Psoas muscle (tissue), 8 donors: ENCODE results near the gene TAF11L5. TPM values are rescaled to one million over a fixed set of nuclear protein-coding genes. Genes with fewer than 3 reads are reported as not detected.
"Not testable (repeated sequence)": the region's sequence is repeated elsewhere in the genome, so short reads cannot be mapped to it uniquely, and the experiment has no call there.

ENCODE experiments used
- ATAC-seq, 4 donors: fragments of 200-7000 bp; cut with Tn5 transposase; one replicate each; pipeline ENCODE4 v1.9.1; 2020; ENCODE audit warnings: moderate library complexity in 3 of 4, mild to moderate bottlenecking in 2 of 4
- DNase-seq, 2 donors: peaks; one replicate each; pipeline ENCODE4 v3.0.0-alpha.2; 2020
- H3K27ac ChIP-seq: fragments of 200-600 bp; one replicate; pipeline ENCODE4 v1.8.0; 2022
- H3K27me3 ChIP-seq, 3 donors: fragments of 200-600 bp in 1 of 3; one replicate each; pipeline versions ENCODE4 v1.6.1 to v1.8.0; 2013 to 2022; ENCODE audit warnings: low read length in 2 of 3, mild to moderate bottlenecking in 2 of 3, moderate library complexity in 1 of 3; ENCODE audit not compliant: insufficient read depth in 3 of 3
- H3K36me3 ChIP-seq, 2 donors: fragments of 200-600 bp in 1 of 2; one replicate each; pipeline versions ENCODE4 v1.6.1 to v1.8.0; 2013 to 2022; ENCODE audit warnings: low read depth in 1 of 2, mild to moderate bottlenecking in 1 of 2, moderate library complexity in 1 of 2; ENCODE audit not compliant: insufficient read depth in 1 of 2
- H3K4me1 ChIP-seq: fragments of 200-600 bp; one replicate; pipeline ENCODE4 v1.8.0; 2022
- H3K4me3 ChIP-seq: fragments of 200-600 bp; one replicate; pipeline ENCODE4 v1.8.0; 2022; ENCODE audit warnings: mild to moderate bottlenecking
- H3K9me3 ChIP-seq: fragments of 200-600 bp; one replicate; pipeline ENCODE4 v1.8.0; 2022
- WGBS, 3 donors: extraction: QIAGEN DNeasy Blood & Tissue Kit; methylation state at CpG; one replicate each; pipeline versions ENCODE4 v1.1.6 to v1.1.7; 2013; 5-methylcytosine and 5-hydroxymethylcytosine counted together
- intact Hi-C, 2 donors: fragments of 100-400 bp; cut with DNase I; formaldehyde crosslinking; loops; one replicate each; pipeline versions ENCODE4 v1.11.0 to v1.14.2; 2022
- long read RNA-seq, 2 donors: library from polyadenylated mRNA; unstranded; transcript quantifications; one replicate each; pipeline ENCODE4 v2.0.0, GENCODE V29; 2021
- polyA plus RNA-seq, 3 donors: library from polyadenylated mRNA; stranded (reverse); fragments of 200-250 nt; gene quantifications; one replicate each; pipeline ENCODE4 v1.2.3, GENCODE V29; 2013
- total RNA-seq, 4 donors: library from RNA; stranded (reverse); fragmentation: NEBNext Ultra II Directional in 2 of 4; extraction: Animal tissue kit (Norgen Biotek cat#: 25700) in 2 of 4; gene quantifications; one replicate each; pipeline versions ENCODE4 v1.2.1 to v1.2.4, GENCODE V29; 2021 to 2023
- TF ChIP-seq, protein P1 (sequence below): fragments of 200-600 bp; IDR thresholded peaks from one replicate; pipeline ENCODE4 v1.8.0; 2022; ENCODE audit warnings: antibody characterized with exemption
- donor health status: healthy with polysubstance abuse.
- donor health status: DM: no; HTN: no; CAD: no; lungs with moderate emphysema.
- donor health status: Bipolar disorder and iron deficiency.
- donor health status: healthy.
- donor health status: DM: yes; HTN: yes; CAD: no.
- donor health status: DM: no; HTN: no; CAD: no.
- donor health status: DM: no; HTN: no; CAD: no.
- donor health status: DM: yes; HTN: yes; CAD: no.

Gene TAF11L5
- not detected for total RNA-seq
- not detected for polyA plus RNA-seq
- long read RNA-seq, donor 1: 0 reads
- long read RNA-seq, donor 2: 0 reads

DNA sequence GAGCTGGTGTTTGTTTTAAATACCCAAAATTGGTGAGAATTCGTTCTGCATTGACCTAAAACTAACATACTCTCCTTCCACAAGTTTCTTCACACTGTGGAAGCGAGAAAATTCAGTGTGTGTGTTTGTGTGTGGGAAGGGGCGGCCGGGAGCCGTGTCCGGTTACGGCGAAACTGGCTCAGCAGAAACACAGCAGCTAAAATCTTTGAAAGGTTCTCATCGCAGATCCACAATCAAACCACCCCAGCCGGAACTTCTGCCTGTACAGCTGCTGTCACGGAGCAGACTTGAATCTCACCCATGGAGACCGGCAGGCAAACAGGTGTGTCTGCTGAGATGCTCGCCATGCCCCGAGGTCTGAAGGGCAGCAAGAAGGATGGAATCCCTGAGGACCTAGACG lies at the start of gene TAF11L5:
TSS of gene TAF11L5 (plus strand) at position 301 of the 400 bp plus-strand sequence.
- H3K36me3 ChIP-seq, H3K9me3 ChIP-seq, DNase-seq, H3K4me3 ChIP-seq, ATAC-seq, H3K4me1 ChIP-seq, intact Hi-C loops, H3K27ac ChIP-seq, H3K27me3 ChIP-seq: not testable (repeated sequence)
- no CpG with 5 or more reads among the region's 15 CpGs for WGBS, 3 donors

DNA sequence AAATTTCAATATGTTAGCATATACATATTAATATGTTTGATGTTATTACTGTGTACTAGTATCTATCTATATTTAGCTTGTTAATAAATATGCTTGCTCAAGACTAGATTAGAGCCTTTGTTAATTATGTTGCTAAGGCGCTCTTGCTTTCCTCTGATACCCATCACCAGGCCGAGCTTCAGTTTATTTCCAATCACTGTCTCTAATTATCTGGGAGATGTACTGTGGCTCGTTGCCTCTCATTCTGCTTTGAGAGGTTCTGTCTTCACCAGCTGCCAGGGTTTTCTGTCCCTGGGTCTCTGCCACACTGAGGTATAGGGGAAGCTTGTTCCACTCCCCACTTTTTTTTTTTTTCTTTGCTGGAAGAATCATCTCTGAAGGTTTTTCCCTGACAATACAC lies 48.0 kb upstream of the TAF11L5 start:
- peaks cover 0 to 3% (median 0%) of the 10 kb centered on the region in 3 donors for H3K27me3 ChIP-seq
- no peak overlapping the region for H3K27ac ChIP-seq
- DNase-seq (no peak), ATAC-seq (no peak)
- H3K36me3 ChIP-seq: no peaks in the 10 kb centered on the region
- TF ChIP-seq, protein P1, sequence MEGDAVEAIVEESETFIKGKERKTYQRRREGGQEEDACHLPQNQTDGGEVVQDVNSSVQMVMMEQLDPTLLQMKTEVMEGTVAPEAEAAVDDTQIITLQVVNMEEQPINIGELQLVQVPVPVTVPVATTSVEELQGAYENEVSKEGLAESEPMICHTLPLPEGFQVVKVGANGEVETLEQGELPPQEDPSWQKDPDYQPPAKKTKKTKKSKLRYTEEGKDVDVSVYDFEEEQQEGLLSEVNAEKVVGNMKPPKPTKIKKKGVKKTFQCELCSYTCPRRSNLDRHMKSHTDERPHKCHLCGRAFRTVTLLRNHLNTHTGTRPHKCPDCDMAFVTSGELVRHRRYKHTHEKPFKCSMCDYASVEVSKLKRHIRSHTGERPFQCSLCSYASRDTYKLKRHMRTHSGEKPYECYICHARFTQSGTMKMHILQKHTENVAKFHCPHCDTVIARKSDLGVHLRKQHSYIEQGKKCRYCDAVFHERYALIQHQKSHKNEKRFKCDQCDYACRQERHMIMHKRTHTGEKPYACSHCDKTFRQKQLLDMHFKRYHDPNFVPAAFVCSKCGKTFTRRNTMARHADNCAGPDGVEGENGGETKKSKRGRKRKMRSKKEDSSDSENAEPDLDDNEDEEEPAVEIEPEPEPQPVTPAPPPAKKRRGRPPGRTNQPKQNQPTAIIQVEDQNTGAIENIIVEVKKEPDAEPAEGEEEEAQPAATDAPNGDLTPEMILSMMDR: no peak
- H3K9me3 ChIP-seq: no peaks in the 10 kb centered on the region
- H3K4me1 ChIP-seq: no peaks in the 10 kb centered on the region
- H3K4me3 ChIP-seq: no peak overlapping the region
- 66 to 81% (median 77%) methylated on average over 3 of the region's 3 CpGs for WGBS, 3 donors
- intact Hi-C loops: no loop called here

DNA sequence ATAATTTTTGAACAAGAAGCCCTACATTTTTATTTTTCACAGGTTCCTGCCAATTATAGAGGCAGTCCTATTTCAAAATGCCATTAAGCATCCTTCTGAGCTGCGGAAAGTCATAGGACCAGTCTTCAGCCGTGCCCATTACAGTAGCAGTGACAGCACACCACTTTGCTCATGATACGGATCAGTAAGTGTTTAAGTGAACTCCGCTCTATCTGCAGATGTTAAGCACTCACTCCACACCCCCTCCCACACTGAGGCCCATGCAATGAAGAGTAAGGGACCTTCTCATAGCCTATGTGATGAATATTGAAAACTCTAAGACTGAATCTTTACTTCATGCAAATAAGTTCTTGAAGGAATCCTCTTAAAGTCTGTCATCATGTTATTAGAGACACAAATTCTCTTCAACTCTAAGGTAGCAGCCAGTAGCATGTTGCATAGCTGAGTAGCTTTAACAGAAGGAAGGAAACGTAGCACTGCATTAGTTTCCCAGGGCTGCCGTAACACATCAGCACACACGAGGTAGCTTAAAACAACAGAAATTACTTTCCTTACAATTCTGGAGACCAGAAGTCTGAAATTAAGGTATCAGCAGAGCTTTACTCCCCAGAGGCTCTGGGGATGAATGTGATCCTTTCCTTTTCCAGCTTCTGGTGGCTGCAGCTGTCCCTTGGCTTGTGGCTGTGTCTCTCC lies 47.3 kb upstream of the TAF11L5 start:
- 55 to 64% (median 60%) methylated on average over 7 of the region's 7 CpGs for WGBS, 3 donors
- TF ChIP-seq, protein P1: no peak
- Histone ChIP-seq H3K27me3 (peaks cover 0 to 3% (median 0%) of the 10 kb centered on the region in 3 donors), H3K27ac (no peak overlapping the region), H3K36me3 (no peaks in the 10 kb centered on the region), H3K4me3 (no peak overlapping the region), H3K4me1 (no peaks in the 10 kb centered on the region), H3K9me3 (no peaks in the 10 kb centered on the region)
- DNase-seq (no peak), ATAC-seq (no peak)
- intact Hi-C loops: no loop called here

DNA sequence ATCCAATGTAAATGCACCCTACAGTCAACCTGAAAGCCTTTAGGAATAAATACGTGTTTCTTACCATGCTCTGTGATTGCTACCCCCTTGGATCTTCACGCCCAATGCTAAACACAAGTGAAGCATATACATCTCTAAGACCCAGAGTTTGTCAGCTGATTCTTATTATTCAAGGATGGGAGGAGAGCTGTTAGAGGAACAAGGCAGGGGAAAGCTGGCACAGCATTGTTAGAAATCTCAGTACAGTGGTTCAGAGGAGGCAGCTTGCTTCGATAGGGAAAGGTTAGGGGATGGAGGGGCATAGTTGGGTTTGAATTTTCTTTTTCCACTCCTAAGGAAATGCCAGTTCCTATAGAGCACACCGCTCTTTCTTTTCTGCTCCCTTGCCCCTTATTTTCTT lies 43.7 kb upstream of the TAF11L5 start:
- Histone ChIP-seq H3K4me3 (no peak overlapping the region), H3K9me3 (no peaks in the 10 kb centered on the region), H3K27ac (no peak overlapping the region), H3K27me3 (peaks cover 0 to 3% (median 0%) of the 10 kb centered on the region in 3 donors), H3K36me3 (no peaks in the 10 kb centered on the region), H3K4me1 (no peaks in the 10 kb centered on the region)
- TF ChIP-seq, protein P1: no peak
- WGBS, 3 donors: 69 to 72% (median 70%) methylated on average over 4 of the region's 4 CpGs
- DNase-seq: no peak
- ATAC-seq: no peak
- intact Hi-C loops: no loop called here

DNA sequence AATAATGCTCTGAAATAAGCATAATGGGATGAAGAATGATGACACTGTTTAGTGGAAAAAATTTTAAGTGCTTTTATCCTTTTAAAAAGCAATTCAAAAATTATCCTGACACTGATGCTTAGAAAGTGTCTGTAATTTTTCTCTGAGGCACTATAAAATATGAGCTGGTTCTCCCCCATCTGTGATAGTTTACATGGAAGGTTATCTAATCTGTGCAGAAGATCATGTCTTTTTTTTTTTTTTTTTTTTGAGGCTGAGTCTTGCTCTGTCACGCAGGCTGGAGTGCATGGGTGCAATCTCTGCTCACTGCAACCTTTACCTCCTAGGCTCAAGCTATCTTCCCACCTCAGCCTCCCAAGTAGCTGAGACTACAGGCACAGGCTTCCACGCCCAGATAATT lies 42.2 kb upstream of the TAF11L5 start:
- intact Hi-C loops: no loop called here

DNA sequence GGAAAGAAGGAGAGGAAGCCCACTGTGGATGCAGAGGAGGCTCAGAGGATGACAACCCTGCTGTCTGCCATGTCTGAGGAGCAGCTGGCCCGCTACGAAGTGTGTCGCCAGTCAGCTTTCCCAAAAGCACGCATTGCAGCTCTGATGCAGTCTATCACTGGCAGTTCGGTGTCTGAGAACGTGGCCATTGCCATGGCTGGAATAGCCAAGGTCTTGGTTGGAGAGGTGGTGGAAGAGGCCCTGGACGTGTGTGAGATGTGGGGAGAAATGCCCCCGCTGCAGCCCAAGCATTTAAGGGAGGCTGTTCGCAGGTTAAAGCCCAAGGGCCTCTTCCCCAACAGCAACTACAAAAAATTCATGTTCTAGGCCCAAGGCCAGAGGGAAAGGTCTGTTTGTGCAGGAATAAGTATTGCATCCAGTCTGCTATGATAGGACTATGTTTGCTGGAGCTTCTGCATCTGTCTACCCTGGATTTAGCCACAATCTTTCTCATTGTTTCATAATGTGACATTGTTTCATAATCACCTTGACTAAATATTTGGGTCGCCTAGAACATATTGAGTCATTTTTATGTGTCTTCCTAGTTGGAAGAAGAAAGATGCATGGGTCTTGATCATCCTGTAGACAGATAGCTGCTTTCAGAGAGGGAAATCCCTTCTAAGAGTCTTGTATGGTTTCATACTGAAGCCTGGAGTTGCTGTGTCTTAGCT lies 38.4 kb upstream of the TAF11L5 start:
- not testable (repeated sequence) for ATAC-seq, H3K27me3 ChIP-seq
- WGBS, 3 donors: 84 to 89% (median 87%) methylated on average over 10 of the region's 10 CpGs

More for the DNA sequence above, 42.2 kb upstream of the TAF11L5 start:
- H3K4me1 ChIP-seq: no peaks in the 10 kb centered on the region
- ATAC-seq (no peak), DNase-seq (no peak)
- H3K27me3 ChIP-seq: peaks cover 0 to 3% (median 0%) of the 10 kb centered on the region in 3 donors
- 80 to 89% (median 81%) methylated on average over 2 of the region's 2 CpGs for WGBS, 3 donors
- no peak overlapping the region for H3K4me3 ChIP-seq
- no peaks in the 10 kb centered on the region for H3K36me3 ChIP-seq
- no peaks in the 10 kb centered on the region for H3K9me3 ChIP-seq
- H3K27ac ChIP-seq: no peak overlapping the region
- TF ChIP-seq, protein P1: no peak

More for the DNA sequence above, 38.4 kb upstream of the TAF11L5 start:
- H3K4me1 ChIP-seq, H3K4me3 ChIP-seq, H3K36me3 ChIP-seq, DNase-seq, intact Hi-C loops, H3K9me3 ChIP-seq, H3K27ac ChIP-seq: not testable (repeated sequence)
